Mesendoderm (in vitro differentiated cells): ENCODE data around the gene STAC3.

ENCODE experiments used
- DNase-seq: peaks from one replicate; pipeline ENCODE4 v3.0.0; 2013
- H2AK5ac ChIP-seq: 2 replicates; pipeline ENCODE4 v1.6.1; 2013; ENCODE audit warnings: low read length, inconsistent platforms
- H2BK120ac ChIP-seq: 2 replicates; pipeline ENCODE4 v1.6.1; 2013; ENCODE audit warnings: low read depth, mild to moderate bottlenecking, low read length, moderate library complexity, mixed read lengths
- H2BK15ac ChIP-seq: replicated peaks from 2 replicates; pipeline ENCODE4 v1.6.1; 2013; ENCODE audit warnings: low read depth, mild to moderate bottlenecking, moderate library complexity
- H2BK5ac ChIP-seq: 2 replicates; pipeline ENCODE4 v1.6.1; 2013; ENCODE audit warnings: low read length, inconsistent platforms
- H3K18ac ChIP-seq: 2 replicates; pipeline ENCODE4 v1.6.1; 2013; ENCODE audit warnings: mild to moderate bottlenecking, low read length, mixed read lengths
- H3K23ac ChIP-seq: one replicate; pipeline ENCODE4 v1.6.1; 2013; ENCODE audit warnings: low read length
- H3K27ac ChIP-seq: 2 replicates; pipeline ENCODE4 v1.5.1; 2013; ENCODE audit warnings: low read depth, mild to moderate bottlenecking, inconsistent platforms, low read length, moderate library complexity
- H3K27me3 ChIP-seq: 2 replicates; pipeline ENCODE4 v1.6.1; 2013; ENCODE audit warnings: low read length, control low read depth, mild to moderate bottlenecking, inconsistent platforms; ENCODE audit not compliant: insufficient read depth, poor library complexity
- H3K36me3 ChIP-seq: 2 replicates; pipeline ENCODE4 v1.6.1; 2013; ENCODE audit warnings: low read length, inconsistent platforms; ENCODE audit not compliant: control insufficient read depth, insufficient read depth
- H3K4ac ChIP-seq: one replicate; pipeline ENCODE4 v1.6.1; 2013; ENCODE audit warnings: low read depth, mild to moderate bottlenecking, low read length, moderate library complexity
- H3K4me1 ChIP-seq: 2 replicates; pipeline ENCODE4 v1.6.1; 2013; ENCODE audit warnings: low read depth, low read length, inconsistent platforms; ENCODE audit not compliant: control insufficient read depth
- H3K4me2 ChIP-seq: 2 replicates; pipeline ENCODE4 v1.6.1; 2013; ENCODE audit warnings: low read length
- H3K4me3 ChIP-seq: 2 replicates; pipeline ENCODE4 v1.5.1; 2013; ENCODE audit warnings: mild to moderate bottlenecking, low read length
- H3K56ac ChIP-seq: one replicate; pipeline ENCODE4 v1.6.1; 2013; ENCODE audit warnings: low read length
- H3K79me1 ChIP-seq: 2 replicates; pipeline ENCODE4 v1.6.1; 2013; ENCODE audit warnings: low read length, inconsistent platforms
- H3K79me2 ChIP-seq: 2 replicates; pipeline ENCODE4 v1.6.1; 2013; ENCODE audit warnings: mild to moderate bottlenecking, low read length; ENCODE audit not compliant: control insufficient read depth, insufficient read depth
- H3K9ac ChIP-seq: 2 replicates; pipeline ENCODE4 v1.6.1; 2013; ENCODE audit warnings: low read length, inconsistent platforms
- H4K5ac ChIP-seq: one replicate; pipeline ENCODE4 v1.6.1; 2013; ENCODE audit warnings: low read length
- H4K8ac ChIP-seq: one replicate; pipeline ENCODE4 v1.6.1; 2013; ENCODE audit warnings: low read depth, mild to moderate bottlenecking, control low read depth, low read length, moderate library complexity
- WGBS: extraction: QIAGEN DNeasy Blood & Tissue Kit; methylation state at CpG from one replicate; pipeline ENCODE4 v1.1.7; 2013; ENCODE audit warnings: low lambda C conversion rate, missing lambda C conversion rate; ENCODE audit not compliant: insufficient coverage; ENCODE audit errors: extremely low coverage; 5-methylcytosine and 5-hydroxymethylcytosine counted together

Gene STAC3

DNA sequence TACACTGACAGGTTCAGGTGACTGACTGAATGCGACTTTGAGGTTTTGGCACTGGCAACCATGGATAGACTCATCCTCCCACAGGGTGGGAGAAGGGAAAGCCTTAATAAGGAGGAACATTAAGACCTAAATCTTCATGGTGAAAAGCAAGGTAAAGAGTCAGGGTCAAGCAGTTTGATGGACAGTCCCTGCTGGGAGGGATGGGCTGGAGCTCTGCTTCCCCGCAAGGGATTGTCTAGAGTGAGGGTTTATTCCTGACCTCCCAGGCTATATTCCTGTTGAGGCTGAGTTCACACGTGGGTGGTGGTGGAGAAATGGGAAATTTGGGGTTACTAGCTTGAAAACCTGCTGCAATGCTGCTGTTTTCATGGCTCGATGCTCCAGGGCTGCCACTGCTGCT is 9.4 kb upstream of the STAC3 start:
- H2BK15ac ChIP-seq: no peak overlapping the region
- WGBS: no CpG with 5 or more reads among the region's 4 CpGs
- no peak overlapping the region for H3K27ac ChIP-seq
- no peaks in the 10 kb centered on the region for H3K79me2 ChIP-seq
- no peak overlapping the region for H3K4me2 ChIP-seq
- H2BK120ac ChIP-seq: no peak overlapping the region
- no peak overlapping the region for H4K8ac ChIP-seq
- no peak for DNase-seq
- H2AK5ac ChIP-seq: no peak overlapping the region
- no peaks in the 10 kb centered on the region for H3K79me1 ChIP-seq
- H3K27me3 ChIP-seq: no peaks in the 10 kb centered on the region
- no peak overlapping the region for H3K56ac ChIP-seq
- no peak overlapping the region for H2BK5ac ChIP-seq
- H3K4me3 ChIP-seq: no peak overlapping the region
- H3K18ac ChIP-seq: no peak overlapping the region
- H3K4ac ChIP-seq: no peak overlapping the region
- no peak overlapping the region for H4K5ac ChIP-seq
- no peaks in the 10 kb centered on the region for H3K4me1 ChIP-seq
- H3K23ac ChIP-seq: no peak overlapping the region
- peaks cover 2% of the 10 kb centered on the region for H3K36me3 ChIP-seq
- no peak overlapping the region for H3K9ac ChIP-seq

DNA sequence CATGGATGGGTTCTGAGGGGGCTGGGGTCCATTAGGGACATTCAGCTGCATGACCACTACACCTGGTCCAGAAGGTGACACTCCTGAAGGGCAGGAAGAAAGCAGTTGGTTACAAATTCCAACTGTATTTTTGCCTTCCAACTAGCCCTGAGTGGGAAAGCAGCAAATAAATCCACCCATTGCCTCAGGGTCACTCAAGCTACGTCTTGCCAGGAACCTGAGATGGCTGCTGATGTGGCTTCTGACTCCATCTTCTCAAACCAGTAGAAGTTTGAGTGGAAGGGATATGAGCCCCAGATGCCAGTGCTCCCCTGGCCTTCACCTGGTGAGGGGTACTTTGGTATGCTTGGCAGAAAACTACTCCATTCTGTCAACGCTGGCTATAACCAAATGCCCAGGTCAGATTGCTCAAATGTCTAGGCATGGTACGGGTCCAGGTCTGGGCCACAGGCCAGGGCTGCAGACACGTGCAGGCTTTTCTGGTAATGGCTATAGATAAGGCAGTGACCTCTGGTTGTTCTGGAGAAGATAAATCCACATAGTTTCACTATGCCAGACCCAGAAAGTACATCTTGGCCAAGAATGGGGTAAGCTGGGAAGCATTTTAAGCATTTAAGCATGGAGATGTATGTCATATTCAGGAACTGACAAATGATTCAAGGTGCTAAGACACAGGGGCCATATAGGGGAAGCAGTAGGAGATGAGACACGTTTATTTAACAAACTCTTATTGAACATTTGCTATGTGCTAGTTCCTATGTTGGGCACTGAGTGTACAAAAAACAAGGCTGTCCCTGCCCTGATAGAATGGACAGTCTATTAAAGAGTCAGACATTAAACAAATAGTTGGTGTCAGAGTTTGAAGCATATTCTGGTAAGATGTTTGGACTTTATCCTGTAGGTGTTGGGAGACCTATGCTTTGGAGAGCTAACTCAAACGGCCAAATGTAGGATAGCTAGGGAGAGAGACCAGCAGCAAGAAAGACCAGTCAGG is 8.3 kb upstream of the STAC3 start:
- no peak overlapping the region for H3K23ac ChIP-seq
- no peaks in the 10 kb centered on the region for H3K79me1 ChIP-seq
- no peak overlapping the region for H2AK5ac ChIP-seq
- H3K27ac ChIP-seq: no peak overlapping the region
- H3K4me3 ChIP-seq: no peak overlapping the region
- no peaks in the 10 kb centered on the region for H3K4me1 ChIP-seq
- peaks cover 2% of the 10 kb centered on the region for H3K36me3 ChIP-seq
- DNase-seq: no peak
- H4K8ac ChIP-seq: no peak overlapping the region
- H3K79me2 ChIP-seq: no peaks in the 10 kb centered on the region
- no peak overlapping the region for H3K56ac ChIP-seq
- no peak overlapping the region for H2BK15ac ChIP-seq
- WGBS: no CpG with 5 or more reads among the region's 6 CpGs
- H3K4ac ChIP-seq: no peak overlapping the region
- no peak overlapping the region for H3K9ac ChIP-seq
- no peaks in the 10 kb centered on the region for H3K27me3 ChIP-seq
- no peak overlapping the region for H3K18ac ChIP-seq
- no peak overlapping the region for H2BK5ac ChIP-seq
- H3K4me2 ChIP-seq: no peak overlapping the region
- no peak overlapping the region for H2BK120ac ChIP-seq
- no peak overlapping the region for H4K5ac ChIP-seq

DNA sequence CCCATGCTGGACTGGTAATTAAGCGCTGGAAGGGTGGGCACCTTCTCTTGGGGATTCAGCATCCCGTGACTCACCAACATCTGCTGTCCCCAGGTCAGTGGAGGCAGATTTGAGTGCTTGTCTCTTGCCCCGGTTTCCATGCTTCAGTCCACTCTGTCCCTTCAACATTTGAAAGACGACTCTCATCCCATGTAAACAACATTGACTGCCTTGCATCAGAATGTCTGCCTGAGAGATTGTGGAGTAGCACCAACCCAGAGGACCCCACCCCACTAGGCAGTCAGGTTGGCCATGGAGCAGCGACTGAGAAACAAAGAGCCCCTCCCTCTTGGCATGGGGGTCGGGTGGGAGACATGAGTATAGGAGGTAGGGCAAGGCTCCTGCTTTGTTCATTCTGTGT is 4.9 kb upstream of the STAC3 start:
- Histone ChIP-seq H2BK15ac (no peak overlapping the region), H2AK5ac (no peak overlapping the region), H3K23ac (no peak overlapping the region), H3K56ac (no peak overlapping the region), H3K79me2 (no peaks in the 10 kb centered on the region), H2BK5ac (no peak overlapping the region), H4K8ac (no peak overlapping the region), H3K4me3 (no peak overlapping the region), H3K4me1 (no peaks in the 10 kb centered on the region), H3K79me1 (no peaks in the 10 kb centered on the region), H3K4ac (no peak overlapping the region), H3K18ac (no peak overlapping the region), H3K36me3 (peaks cover 2% of the 10 kb centered on the region), H4K5ac (no peak overlapping the region), H3K9ac (no peak overlapping the region), H3K27me3 (no peaks in the 10 kb centered on the region), H2BK120ac (no peak overlapping the region), H3K4me2 (no peak overlapping the region), H3K27ac (no peak overlapping the region)
- no CpG with 5 or more reads among the region's 6 CpGs for WGBS
- no peak for DNase-seq

DNA sequence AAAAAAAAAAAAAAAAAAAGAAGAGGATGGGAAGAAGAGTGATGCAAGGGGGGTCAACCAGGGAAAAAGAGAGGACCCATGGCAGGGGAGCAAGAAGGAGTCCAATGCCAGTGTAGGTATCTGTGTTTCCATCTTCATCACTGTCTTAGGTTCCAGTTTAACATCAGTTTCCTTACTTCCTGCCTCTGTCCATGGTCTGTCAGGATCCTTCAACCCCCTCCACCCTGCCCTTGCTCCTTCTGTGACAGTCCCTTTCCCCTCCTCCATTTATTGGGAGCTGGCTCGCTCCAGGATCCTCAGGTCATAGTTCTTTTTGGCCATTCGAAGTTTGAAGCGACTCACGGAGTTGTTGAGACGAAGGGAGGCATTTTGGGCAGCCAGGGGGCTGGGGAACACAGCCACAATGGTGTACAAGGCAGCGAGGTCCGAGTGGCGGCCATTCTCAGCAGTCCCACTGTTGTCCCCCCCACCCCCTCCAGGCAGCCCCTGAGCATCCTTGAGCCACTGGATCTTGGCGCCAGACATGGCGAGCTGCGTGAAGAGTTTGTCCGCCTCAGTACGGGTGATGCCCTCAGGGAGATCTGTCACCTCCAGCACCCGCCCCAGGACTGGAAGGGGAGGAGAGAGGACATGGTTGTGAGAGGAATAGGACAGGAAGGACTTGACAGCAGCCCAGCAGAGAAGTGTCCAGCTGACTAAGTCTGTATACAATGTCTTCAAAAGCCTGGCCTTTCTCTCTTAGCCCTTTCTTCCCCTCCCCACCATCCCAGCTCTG is 3.7 kb upstream of the STAC3 start:
- no peak for DNase-seq
- Histone ChIP-seq H2BK5ac (no peak overlapping the region), H3K4me1 (no peaks in the 10 kb centered on the region), H3K4me3 (no peak overlapping the region), H3K4ac (no peak overlapping the region), H2AK5ac (no peak overlapping the region), H3K23ac (no peak overlapping the region), H4K5ac (no peak overlapping the region), H3K18ac (no peak overlapping the region), H3K9ac (no peak overlapping the region), H2BK120ac (no peak overlapping the region), H3K4me2 (no peak overlapping the region), H3K56ac (no peak overlapping the region), H3K79me1 (no peaks in the 10 kb centered on the region), H2BK15ac (no peak overlapping the region), H3K36me3 (peaks cover 2% of the 10 kb centered on the region), H3K79me2 (no peaks in the 10 kb centered on the region), H4K8ac (no peak overlapping the region), H3K27ac (no peak overlapping the region), H3K27me3 (no peaks in the 10 kb centered on the region)
- WGBS: no CpG with 5 or more reads among the region's 14 CpGs

DNA sequence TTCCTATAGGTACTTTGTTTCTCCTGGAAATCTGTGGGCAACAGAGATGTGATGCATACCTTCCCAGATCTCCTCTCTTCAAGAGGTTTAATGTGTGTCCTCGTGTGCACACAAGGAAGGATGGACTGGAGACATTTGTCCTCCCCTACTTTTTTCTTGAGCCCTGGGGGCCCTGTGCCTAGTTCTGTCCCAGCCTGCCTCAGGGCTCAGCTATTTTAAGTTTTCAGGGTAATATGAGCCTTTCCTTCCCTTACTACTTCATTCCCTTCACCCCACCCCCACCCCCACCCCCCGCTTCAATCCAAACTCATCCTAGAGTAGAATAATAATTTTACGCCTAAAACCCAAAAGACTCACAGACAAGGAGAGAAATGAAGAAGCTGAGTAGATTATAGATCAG is 446 bp downstream of the STAC3 start:
- Histone ChIP-seq H4K8ac (no peak overlapping the region), H3K9ac (no peak overlapping the region), H3K27me3 (no peaks in the 10 kb centered on the region), H2BK5ac (no peak overlapping the region), H3K79me1 (no peaks in the 10 kb centered on the region), H2BK120ac (no peak overlapping the region), H3K36me3 (no peaks in the 10 kb centered on the region), H3K27ac (no peak overlapping the region), H3K18ac (no peak overlapping the region), H4K5ac (no peak overlapping the region), H3K56ac (no peak overlapping the region), H3K4me2 (no peak overlapping the region), H2BK15ac (no peak overlapping the region), H3K79me2 (no peaks in the 10 kb centered on the region), H3K23ac (no peak overlapping the region), H3K4me3 (no peak overlapping the region), H2AK5ac (no peak overlapping the region), H3K4ac (no peak overlapping the region), H3K4me1 (no peaks in the 10 kb centered on the region)
- WGBS: 100% methylated on average over 1 of the region's 3 CpGs
- no peak for DNase-seq
